ENCODE data around the gene XYLT1. TPM values are rescaled to one million over a fixed set of nuclear protein-coding genes. Genes with fewer than 3 reads are reported as not detected.

Gene XYLT1
- polyA plus RNA-seq, 1 of the 3 experiments (the other 2 are of a cell fraction) = 17.6 TPM

DNA sequence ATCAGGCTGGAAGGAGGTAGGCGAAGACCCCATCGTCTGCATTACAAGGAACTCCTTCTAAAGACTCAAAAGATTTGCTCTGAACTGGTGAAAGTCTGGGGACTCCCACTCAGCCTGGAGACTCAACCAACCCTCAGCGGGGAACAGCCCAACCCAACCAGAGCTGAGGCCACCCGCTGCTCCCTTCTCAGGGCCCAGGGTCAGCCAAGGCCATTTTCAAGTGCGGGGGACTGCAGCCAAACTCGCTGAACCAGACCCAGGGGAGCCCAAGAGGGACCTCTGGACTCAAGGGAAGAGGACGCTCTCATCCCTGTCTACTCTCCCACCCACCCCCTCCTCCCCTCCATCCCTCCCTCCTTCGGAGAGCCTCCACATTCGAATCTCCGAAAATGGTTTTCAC lies 24.1 kb downstream of the XYLT1 start:
- H3K79me2 ChIP-seq (ENCODE audit: insufficient read depth) = peaks cover 99% of the 10 kb centered on the region
- 74% methylated on average over 5 of the region's 10 CpGs for WGBS (ENCODE audit: low lambda C conversion rate)
- H3K9ac ChIP-seq = no peak overlapping the region
- no peak for TF ChIP-seq CHD2 (IDR thresholded peaks at IDR 0.05; ENCODE audit: low read length, partially characterized antibody)
- no peak for TF ChIP-seq EZH2phosphoT487 (IDR thresholded peaks at IDR 0.05; ENCODE audit: borderline replicate concordance, low read depth)
- TF ChIP-seq RAD21 (IDR thresholded peaks at IDR 0.05; ENCODE audit: low read length) = no peak
- TF ChIP-seq TAF1 (IDR thresholded peaks at IDR 0.05; ENCODE audit: borderline replicate concordance, low read depth, low read length) = no peak
- TF ChIP-seq RCOR1 (IDR thresholded peaks at IDR 0.05; ENCODE audit: low read length) = no peak
- TF ChIP-seq JUND (IDR thresholded peaks at IDR 0.05) = no peak
- TF ChIP-seq POLR2AphosphoS5 (IDR thresholded peaks at IDR 0.05; ENCODE audit: low read depth, low read length) = no peak
- no peak for TF ChIP-seq MXI1 (IDR thresholded peaks at IDR 0.05; ENCODE audit: low read depth, low read length)
- ChIA-PET CTCF (no interaction called here), POLR2A (no interaction called here)
- H3F3A ChIP-seq (replicated peaks; ENCODE audit: insufficient read depth) = peaks cover 35% of the 10 kb centered on the region
- H2AFZ ChIP-seq (ENCODE audit: low read depth) = no peak overlapping the region
- no peaks in the 10 kb centered on the region for H3K27me3 ChIP-seq (ENCODE audit: insufficient read depth)
- no peaks in the 10 kb centered on the region for H3K9me2 ChIP-seq
- H3K4me1 ChIP-seq (ENCODE audit: control insufficient read depth in 1 of 2, insufficient read depth in 2 of 2, low read depth in 1 of 2, low read length in 1 of 2) = peaks cover 0 to 15% of the 10 kb centered on the region in 2 experiments; a peak in 1 of 4 replicates
- peaks cover 99% of the 10 kb centered on the region for H4K20me1 ChIP-seq (ENCODE audit: insufficient read depth)
- no peaks in the 10 kb centered on the region for H3K9me3 ChIP-seq
- DNase-seq = no peak
- H3K4me2 ChIP-seq = no peak overlapping the region
- H3K27ac ChIP-seq (ENCODE audit: low read depth in 2 of 2, low read length in 1 of 2) = no peak overlapping the region
- no peak overlapping the region for H3K4me3 ChIP-seq (ENCODE audit: low read depth in 2 of 2, low read length in 1 of 2)
- peaks cover 3 to 51% of the 10 kb centered on the region in 2 experiments for H3K36me3 ChIP-seq (replicated peaks in 1 of 2; ENCODE audit: control insufficient read depth in 1 of 2, insufficient read depth in 2 of 2, low read length in 1 of 2)

DNA sequence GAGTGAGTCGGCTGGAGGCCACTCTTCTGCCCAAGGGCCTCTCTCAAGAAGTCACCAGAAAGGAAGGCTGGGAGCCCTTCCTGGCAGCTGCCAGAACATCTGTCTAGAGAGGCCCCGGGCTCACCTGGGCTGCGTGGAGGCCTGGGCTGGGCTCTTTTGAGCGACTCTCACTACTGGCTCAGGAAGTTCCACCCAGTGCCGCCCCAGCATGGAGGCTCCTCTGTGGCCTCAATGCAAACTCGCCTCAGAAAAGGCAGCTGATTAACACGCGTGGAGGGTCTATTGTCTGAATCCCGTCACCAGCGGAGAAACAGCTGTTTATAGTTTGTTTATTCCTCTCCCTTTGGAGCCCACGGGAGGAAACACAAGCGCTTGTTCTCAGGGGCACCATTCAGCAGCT lies 25.3 kb downstream of the XYLT1 start:
- 85% methylated on average over 12 of the region's 12 CpGs for WGBS (ENCODE audit: low lambda C conversion rate)
- TF ChIP-seq, protein P1, sequence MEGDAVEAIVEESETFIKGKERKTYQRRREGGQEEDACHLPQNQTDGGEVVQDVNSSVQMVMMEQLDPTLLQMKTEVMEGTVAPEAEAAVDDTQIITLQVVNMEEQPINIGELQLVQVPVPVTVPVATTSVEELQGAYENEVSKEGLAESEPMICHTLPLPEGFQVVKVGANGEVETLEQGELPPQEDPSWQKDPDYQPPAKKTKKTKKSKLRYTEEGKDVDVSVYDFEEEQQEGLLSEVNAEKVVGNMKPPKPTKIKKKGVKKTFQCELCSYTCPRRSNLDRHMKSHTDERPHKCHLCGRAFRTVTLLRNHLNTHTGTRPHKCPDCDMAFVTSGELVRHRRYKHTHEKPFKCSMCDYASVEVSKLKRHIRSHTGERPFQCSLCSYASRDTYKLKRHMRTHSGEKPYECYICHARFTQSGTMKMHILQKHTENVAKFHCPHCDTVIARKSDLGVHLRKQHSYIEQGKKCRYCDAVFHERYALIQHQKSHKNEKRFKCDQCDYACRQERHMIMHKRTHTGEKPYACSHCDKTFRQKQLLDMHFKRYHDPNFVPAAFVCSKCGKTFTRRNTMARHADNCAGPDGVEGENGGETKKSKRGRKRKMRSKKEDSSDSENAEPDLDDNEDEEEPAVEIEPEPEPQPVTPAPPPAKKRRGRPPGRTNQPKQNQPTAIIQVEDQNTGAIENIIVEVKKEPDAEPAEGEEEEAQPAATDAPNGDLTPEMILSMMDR (IDR thresholded peaks at IDR 0.05) = no peak
- TF ChIP-seq YY1 (IDR thresholded peaks at IDR 0.05; ENCODE audit: low read depth) (no peak), MEF2A (IDR thresholded peaks at IDR 0.05; ENCODE audit: borderline replicate concordance, low read depth) (no peak), EZH2phosphoT487 (IDR thresholded peaks at IDR 0.05; ENCODE audit: borderline replicate concordance, low read depth) (no peak), GABPA (IDR thresholded peaks at IDR 0.05; ENCODE audit: low read depth) (no peak), JUND (IDR thresholded peaks at IDR 0.05) (no peak)
- TF ChIP-seq, protein P2, sequence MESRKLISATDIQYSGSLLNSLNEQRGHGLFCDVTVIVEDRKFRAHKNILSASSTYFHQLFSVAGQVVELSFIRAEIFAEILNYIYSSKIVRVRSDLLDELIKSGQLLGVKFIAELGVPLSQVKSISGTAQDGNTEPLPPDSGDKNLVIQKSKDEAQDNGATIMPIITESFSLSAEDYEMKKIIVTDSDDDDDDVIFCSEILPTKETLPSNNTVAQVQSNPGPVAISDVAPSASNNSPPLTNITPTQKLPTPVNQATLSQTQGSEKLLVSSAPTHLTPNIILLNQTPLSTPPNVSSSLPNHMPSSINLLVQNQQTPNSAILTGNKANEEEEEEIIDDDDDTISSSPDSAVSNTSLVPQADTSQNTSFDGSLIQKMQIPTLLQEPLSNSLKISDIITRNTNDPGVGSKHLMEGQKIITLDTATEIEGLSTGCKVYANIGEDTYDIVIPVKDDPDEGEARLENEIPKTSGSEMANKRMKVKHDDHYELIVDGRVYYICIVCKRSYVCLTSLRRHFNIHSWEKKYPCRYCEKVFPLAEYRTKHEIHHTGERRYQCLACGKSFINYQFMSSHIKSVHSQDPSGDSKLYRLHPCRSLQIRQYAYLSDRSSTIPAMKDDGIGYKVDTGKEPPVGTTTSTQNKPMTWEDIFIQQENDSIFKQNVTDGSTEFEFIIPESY (IDR thresholded peaks at IDR 0.05; ENCODE audit: borderline replicate concordance, low read depth) = no peak
- TF ChIP-seq, protein P3, sequence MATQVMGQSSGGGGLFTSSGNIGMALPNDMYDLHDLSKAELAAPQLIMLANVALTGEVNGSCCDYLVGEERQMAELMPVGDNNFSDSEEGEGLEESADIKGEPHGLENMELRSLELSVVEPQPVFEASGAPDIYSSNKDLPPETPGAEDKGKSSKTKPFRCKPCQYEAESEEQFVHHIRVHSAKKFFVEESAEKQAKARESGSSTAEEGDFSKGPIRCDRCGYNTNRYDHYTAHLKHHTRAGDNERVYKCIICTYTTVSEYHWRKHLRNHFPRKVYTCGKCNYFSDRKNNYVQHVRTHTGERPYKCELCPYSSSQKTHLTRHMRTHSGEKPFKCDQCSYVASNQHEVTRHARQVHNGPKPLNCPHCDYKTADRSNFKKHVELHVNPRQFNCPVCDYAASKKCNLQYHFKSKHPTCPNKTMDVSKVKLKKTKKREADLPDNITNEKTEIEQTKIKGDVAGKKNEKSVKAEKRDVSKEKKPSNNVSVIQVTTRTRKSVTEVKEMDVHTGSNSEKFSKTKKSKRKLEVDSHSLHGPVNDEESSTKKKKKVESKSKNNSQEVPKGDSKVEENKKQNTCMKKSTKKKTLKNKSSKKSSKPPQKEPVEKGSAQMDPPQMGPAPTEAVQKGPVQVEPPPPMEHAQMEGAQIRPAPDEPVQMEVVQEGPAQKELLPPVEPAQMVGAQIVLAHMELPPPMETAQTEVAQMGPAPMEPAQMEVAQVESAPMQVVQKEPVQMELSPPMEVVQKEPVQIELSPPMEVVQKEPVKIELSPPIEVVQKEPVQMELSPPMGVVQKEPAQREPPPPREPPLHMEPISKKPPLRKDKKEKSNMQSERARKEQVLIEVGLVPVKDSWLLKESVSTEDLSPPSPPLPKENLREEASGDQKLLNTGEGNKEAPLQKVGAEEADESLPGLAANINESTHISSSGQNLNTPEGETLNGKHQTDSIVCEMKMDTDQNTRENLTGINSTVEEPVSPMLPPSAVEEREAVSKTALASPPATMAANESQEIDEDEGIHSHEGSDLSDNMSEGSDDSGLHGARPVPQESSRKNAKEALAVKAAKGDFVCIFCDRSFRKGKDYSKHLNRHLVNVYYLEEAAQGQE (IDR thresholded peaks at IDR 0.05; ENCODE audit: low read depth, low read length) = no peak
- Histone ChIP-seq H3F3A (replicated peaks; ENCODE audit: insufficient read depth) (peaks cover 42% of the 10 kb centered on the region), H4K20me1 (ENCODE audit: insufficient read depth) (peaks cover 99% of the 10 kb centered on the region), H3K27me3 (ENCODE audit: insufficient read depth) (no peaks in the 10 kb centered on the region), H3K4me1 (ENCODE audit: control insufficient read depth in 1 of 2, insufficient read depth in 2 of 2, low read depth in 1 of 2, low read length in 1 of 2) (peaks cover 0 to 15% of the 10 kb centered on the region in 2 experiments; a peak in 1 of 4 replicates), H3K27ac (ENCODE audit: low read depth in 2 of 2, low read length in 1 of 2) (no peak overlapping the region), H3K9ac (no peak overlapping the region), H3K4me2 (no peak overlapping the region), H3K4me3 (ENCODE audit: low read depth in 2 of 2, low read length in 1 of 2) (no peak overlapping the region), H3K9me3 (no peaks in the 10 kb centered on the region), H3K79me2 (ENCODE audit: insufficient read depth) (peaks cover 99% of the 10 kb centered on the region), H3K36me3 (replicated peaks in 1 of 2; ENCODE audit: control insufficient read depth in 1 of 2, insufficient read depth in 2 of 2, low read length in 1 of 2) (peaks cover 3 to 53% of the 10 kb centered on the region in 2 experiments), H3K9me2 (no peaks in the 10 kb centered on the region), H2AFZ (ENCODE audit: low read depth) (no peak overlapping the region)
- DNase-seq = no peak
- ChIA-PET POLR2A (no interaction called here), CTCF (interaction anchor here (0.7 to 1.1 kb wide), 3 partner anchors 9 to 80 kb away, joined by 3 read pairs; no protein-coding TSS in a partner anchor)

Measured in SK-N-SH (cell line).